Ishikawa (cell line): ENCODE measurements around the gene ATL3.

Source experiments
- CEBPB ChIP-seq: IDR thresholded peaks from 2 replicates; pipeline ENCODE4 v1.6.1; 2012
- CREB1 ChIP-seq: IDR thresholded peaks from 2 replicates; pipeline ENCODE4 v1.6.1; 2012; ENCODE audit warnings: low read depth
- EGR1 ChIP-seq: IDR thresholded peaks from 2 replicates; pipeline ENCODE4 v1.6.1; 2012
- EP300 ChIP-seq: IDR thresholded peaks from 2 replicates; pipeline ENCODE4 v1.6.1; 2012; ENCODE audit warnings: borderline replicate concordance
- FOXM1 ChIP-seq: IDR thresholded peaks from 2 replicates; pipeline ENCODE4 v1.6.1; 2012; ENCODE audit warnings: low read depth, borderline replicate concordance
- MAX ChIP-seq: IDR thresholded peaks from 2 replicates; pipeline ENCODE4 v1.6.1; 2012
- NFIC ChIP-seq: IDR thresholded peaks from 2 replicates; pipeline ENCODE4 v1.6.1; 2012
- RAD21 ChIP-seq: IDR thresholded peaks from 2 replicates; pipeline ENCODE4 v1.6.1; 2012; ENCODE audit warnings: low read depth
- REST ChIP-seq: IDR thresholded peaks from 2 replicates; pipeline ENCODE4 v1.6.1; 2012; ENCODE audit warnings: low read depth, mild to moderate bottlenecking
- TAF1 ChIP-seq: IDR thresholded peaks from 2 replicates; pipeline ENCODE4 v1.6.1; 2012; ENCODE audit warnings: low read depth, mild to moderate bottlenecking
- TCF12 ChIP-seq: IDR thresholded peaks from 2 replicates; pipeline ENCODE4 v1.6.1; 2012; ENCODE audit warnings: low read depth
- TEAD4 ChIP-seq: IDR thresholded peaks from 2 replicates; pipeline ENCODE4 v1.6.1; 2012
- USF1 ChIP-seq: IDR thresholded peaks from 2 replicates; pipeline ENCODE4 v1.6.1; 2012
- YY1 ChIP-seq: IDR thresholded peaks from 2 replicates; pipeline ENCODE4 v1.6.1; 2012; ENCODE audit warnings: low read depth
- ZBTB7A ChIP-seq: IDR thresholded peaks from 2 replicates; pipeline ENCODE4 v1.6.1; 2012; ENCODE audit warnings: low read depth

The ATL3 gene

DNA sequence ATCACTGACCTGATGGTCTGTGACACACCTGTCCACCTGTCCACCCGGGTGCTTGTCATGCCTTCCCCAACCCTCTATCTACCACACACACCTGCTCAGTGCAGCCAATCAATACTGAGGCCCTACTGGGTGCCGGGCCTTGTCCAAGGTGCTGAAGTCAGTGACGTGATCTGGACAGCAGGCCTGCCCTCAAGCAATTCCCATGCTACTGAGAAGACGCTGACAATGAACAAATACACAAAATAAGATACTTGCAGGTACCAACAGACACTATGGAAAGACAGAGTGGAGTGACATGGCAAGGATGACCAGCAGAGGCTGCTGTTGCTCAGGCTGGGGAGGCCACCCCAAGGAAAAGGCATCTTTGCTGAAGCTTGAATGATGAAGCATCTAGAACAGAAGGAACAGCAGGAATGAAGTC is 78.2 kb downstream of the ATL3 start:
- peak; percentile 59 for TF ChIP-seq RAD21
- peak; percentile 82 for TF ChIP-seq REST
- no peak for TF ChIP-seq USF1
- TF ChIP-seq ZBTB7A = no peak

GRCh38 chr11:63590024-63590788 is 81.0 kb downstream of the ATL3 start:
- TF ChIP-seq EGR1 = no peak
- TF ChIP-seq REST = no peak
- TF ChIP-seq TEAD4 = no peak
- no peak for TF ChIP-seq MAX
- no peak for TF ChIP-seq TAF1
- no peak for TF ChIP-seq NFIC
- TF ChIP-seq FOXM1 = no peak
- TF ChIP-seq USF1 = no peak

DNA sequence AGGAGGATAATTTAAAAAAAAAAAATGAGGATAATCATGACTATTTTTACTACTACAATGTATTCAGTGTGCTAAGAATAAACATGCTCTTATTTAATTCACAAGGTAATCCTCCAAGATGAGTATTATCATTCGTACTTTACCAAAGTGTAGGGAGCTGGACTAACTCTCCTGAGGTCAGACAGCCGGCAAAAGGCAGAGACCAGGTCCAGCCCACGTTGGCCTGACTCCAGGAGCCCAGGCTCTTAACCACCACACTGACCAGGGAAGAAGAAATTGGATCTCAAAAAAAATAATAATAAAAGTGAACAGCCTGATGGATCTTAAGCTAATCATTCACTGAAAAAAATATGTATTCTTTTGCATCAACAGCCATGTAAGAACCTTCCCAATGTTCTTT is 82.2 kb downstream of the ATL3 start:
- TF ChIP-seq USF1 (no peak), ZBTB7A (no peak), MAX (no peak), TAF1 (no peak), TCF12 (no peak)

DNA sequence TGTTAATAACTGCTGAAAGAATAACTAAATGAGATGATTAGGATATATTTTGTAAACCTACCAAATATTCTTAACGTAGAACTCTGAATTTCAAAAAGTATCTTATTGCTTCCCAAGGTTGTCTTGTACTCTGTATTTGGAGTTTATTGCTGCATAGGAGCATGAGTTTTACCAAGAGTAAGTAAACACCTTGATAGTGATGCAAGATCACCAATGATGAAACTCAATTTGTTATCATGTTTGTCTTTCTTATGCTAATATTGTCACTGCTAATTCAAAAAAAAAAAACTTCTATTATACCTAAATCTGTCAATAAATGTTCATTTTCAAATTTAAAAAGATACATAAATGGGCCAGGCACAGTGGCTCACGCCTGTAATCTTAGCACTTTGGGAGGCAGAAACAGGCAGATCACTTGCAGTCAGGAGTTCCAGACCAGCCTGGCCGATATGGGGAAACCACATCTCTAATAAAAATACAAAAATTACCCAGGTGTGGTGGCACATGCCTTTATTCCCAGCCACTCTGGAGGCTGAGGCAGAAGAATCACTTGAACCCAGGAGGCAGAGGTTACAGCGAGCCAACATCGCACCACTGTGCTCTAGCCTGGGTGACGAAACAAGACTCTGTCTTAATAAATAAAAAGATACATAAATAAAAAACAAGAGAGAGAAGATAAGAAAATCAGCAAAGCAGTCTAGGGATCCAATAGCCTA is 84.6 kb downstream of the ATL3 start:
- TF ChIP-seq CEBPB = no peak
- TF ChIP-seq TCF12 = no peak
- no peak for TF ChIP-seq YY1
- no peak for TF ChIP-seq RAD21
- TF ChIP-seq EP300 = no peak
- no peak for TF ChIP-seq EGR1
- TF ChIP-seq ZBTB7A = no peak
- no peak for TF ChIP-seq REST
- no peak for TF ChIP-seq NFIC
- no peak for TF ChIP-seq TEAD4
- TF ChIP-seq FOXM1 = no peak
- no peak for TF ChIP-seq MAX
- TF ChIP-seq CREB1 = no peak
- TF ChIP-seq USF1 = no peak
